Measurements from ENCODE around the gene ZKSCAN1.

GRCh38 chr7:100008525-100008924 is 6.9 kb upstream of the ZKSCAN1 start:
- TF ChIP-seq, protein P1, sequence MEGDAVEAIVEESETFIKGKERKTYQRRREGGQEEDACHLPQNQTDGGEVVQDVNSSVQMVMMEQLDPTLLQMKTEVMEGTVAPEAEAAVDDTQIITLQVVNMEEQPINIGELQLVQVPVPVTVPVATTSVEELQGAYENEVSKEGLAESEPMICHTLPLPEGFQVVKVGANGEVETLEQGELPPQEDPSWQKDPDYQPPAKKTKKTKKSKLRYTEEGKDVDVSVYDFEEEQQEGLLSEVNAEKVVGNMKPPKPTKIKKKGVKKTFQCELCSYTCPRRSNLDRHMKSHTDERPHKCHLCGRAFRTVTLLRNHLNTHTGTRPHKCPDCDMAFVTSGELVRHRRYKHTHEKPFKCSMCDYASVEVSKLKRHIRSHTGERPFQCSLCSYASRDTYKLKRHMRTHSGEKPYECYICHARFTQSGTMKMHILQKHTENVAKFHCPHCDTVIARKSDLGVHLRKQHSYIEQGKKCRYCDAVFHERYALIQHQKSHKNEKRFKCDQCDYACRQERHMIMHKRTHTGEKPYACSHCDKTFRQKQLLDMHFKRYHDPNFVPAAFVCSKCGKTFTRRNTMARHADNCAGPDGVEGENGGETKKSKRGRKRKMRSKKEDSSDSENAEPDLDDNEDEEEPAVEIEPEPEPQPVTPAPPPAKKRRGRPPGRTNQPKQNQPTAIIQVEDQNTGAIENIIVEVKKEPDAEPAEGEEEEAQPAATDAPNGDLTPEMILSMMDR (conservative IDR thresholded peaks at IDR 0.05 in 1 of 2, IDR thresholded peaks at IDR 0.05 in 1 of 2; ENCODE audit: extremely low read depth in 1 of 2, insufficient read depth in 1 of 2, low read depth in 1 of 2, low read length in 2 of 2): no peak
- TF ChIP-seq EZH2 (IDR thresholded peaks at IDR 0.05; ENCODE audit: borderline replicate concordance, low read length): no peak

Measured in mammary epithelial cell (primary cell).